ENCODE results near the gene GTF3C2.

The GTF3C2 gene

DNA sequence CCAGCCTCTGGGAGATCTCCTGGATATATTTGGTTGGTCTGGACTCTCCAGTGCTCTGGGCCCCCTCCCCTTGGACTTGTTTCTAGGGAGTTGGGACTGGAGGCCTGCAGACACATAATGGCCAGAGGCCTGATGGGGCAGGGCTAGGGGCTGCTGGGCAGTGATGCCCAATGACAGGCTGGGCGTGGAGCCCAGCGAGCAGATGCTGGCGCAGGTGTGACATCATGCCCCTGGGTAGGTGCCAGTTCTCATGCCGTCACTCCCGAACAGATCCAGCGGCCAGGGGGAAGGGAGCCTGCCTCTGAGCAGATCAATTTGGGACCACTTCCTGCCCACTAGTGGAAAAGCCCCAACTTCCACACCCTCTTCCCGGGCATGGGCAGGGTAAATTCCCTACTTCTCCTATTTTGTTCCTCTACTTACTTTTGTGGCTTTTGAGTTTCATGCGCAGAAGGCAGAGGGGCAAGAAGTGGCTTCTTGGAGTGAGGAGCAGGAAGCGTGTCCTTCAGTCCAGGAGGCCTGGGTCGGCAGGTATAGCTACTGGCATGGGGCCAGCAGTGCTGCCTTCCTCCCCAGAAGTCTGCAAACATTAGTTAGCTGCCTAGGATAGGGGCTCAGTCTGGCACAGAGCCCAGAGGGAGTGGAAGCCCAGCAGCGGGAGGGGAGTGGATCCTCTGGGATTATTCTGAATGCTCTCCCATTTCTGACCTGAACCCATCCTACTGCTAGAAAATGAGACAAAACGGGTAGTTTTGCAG, 39.7 kb downstream of the GTF3C2 start:
- no peak overlapping the region for H3K4me3 ChIP-seq (ENCODE audit: low read length)
- TF ChIP-seq ZNF274 (IDR thresholded peaks at IDR 0.05; ENCODE audit: low read depth, low read length) = no peak

DNA sequence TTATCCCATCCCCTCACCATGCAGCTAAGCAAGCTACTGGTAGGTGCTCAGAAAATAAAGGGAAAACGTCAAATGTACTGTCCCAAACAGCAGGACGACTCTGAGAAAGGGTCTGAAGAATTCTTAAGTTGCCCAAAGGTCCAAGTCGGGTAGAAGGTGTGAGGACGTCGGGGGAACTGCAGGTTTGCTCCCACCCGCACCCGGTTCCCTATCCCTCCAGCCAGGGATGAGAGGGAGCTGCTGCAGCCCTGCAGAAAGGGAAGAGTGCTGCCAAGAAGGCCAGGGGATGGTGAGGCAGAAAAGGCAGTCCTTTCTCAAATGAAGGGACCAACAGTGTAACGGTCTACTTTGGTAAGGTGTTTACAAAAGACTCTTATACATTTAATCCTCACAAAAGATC, 41.4 kb downstream of the GTF3C2 start:
- H3K4me3 ChIP-seq (ENCODE audit: low read length) = no peak overlapping the region

DNA sequence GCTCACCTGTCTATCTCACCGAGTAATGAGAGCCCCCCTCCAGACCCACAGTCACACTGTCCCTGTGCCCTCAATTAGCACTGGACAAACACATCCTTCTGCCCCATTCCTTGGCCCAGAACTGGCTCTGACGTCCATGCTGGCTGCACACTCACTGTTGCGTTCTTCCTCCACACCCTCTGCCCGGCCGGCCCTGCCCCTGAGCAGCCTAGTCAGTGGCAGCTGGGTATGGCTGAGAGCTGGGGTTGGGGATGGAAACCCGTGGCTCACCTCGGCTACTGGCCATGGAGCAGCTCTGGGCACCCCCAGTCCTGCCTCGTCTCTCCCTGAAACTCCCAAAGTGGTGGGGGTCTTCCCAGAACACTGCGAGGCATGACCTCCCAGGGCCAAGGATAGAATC, 41.9 kb downstream of the GTF3C2 start:
- H3K4me3 ChIP-seq (ENCODE audit: low read length) = no peak overlapping the region
- no peak for TF ChIP-seq ZNF274 (IDR thresholded peaks at IDR 0.05; ENCODE audit: low read depth, low read length)

More for the DNA sequence above, 41.4 kb downstream of the GTF3C2 start:
- TF ChIP-seq ZNF274 (IDR thresholded peaks at IDR 0.05; ENCODE audit: low read depth, low read length) = no peak

DNA sequence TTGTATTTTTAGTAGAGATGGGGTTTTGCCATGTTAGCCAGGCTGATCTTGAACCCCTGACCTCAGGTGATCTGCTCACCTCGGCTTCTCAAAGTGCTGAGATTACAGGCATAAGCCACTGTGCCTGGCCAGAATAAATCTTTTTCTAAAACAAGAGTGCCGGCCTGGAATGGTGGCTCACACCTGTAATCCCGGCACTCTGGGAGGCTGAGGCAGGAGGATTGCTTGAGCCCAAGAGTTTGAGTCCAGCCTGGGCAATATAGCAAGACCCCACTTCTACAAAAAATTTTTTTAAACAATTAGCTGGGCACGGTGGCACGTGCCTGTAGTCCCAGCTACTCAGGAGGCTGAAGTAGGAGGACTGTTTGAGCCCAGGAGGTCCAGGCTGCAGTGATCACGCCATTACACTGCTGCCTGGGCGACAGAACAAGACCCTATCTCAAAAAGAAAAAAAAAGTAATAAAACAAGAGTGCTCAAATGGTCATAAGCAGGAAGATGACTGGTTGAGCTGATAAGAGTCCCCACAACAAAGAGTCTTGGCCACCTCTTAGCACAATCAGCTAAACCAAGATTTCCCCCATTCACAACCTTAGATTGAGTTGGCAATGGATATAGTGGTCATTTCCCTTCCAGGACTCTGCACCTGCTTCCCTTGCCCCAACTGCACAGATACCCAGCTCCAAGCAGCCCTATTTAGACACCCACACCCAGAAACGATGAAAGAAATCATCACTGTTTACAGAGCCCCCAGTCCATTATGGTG, 42.5 kb downstream of the GTF3C2 start:
- no peak for TF ChIP-seq ZNF274 (IDR thresholded peaks at IDR 0.05; ENCODE audit: low read depth, low read length)
- H3K4me3 ChIP-seq (ENCODE audit: low read length) = no peak overlapping the region

DNA sequence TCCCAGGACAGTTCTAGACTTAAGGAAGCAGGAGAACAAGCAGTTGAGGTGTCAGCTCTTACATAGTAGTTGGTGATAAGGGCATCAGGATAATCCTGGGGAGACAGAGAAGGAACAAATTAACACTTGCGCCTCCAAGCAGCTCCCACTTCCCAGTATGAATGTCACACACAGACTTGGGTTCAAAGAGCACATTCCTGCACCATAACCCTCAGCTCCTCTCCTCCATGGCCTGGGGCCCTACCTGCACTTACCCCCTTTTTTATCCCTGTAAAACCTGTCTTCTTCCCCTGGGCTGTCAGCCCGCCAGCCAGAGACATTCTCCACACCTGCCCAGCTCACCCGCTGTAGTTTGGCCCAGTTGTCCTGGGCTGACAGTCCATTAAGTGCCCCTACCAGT, 44.4 kb downstream of the GTF3C2 start:
- no peak for TF ChIP-seq ZNF274 (IDR thresholded peaks at IDR 0.05; ENCODE audit: low read depth, low read length)
- no peak overlapping the region for H3K4me3 ChIP-seq (ENCODE audit: low read length)

DNA sequence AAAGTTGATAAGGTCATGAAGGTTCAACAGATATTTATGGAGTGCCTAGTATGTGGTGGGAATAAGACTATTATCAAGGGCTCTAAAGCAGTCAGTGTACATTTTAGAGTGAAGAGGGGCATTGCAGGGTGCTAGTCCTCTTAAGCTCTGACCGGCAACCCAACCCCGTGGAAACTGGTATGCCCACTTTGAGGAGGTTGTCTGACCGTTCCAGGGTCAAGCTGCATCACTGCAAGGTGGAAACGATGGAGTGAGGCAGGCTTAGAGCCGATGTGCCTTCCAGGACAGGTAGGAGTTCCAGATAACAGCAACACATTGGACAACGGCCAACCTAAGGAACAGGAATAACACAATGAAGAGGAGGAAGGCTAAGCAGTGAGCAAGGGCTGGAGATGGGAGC, 46.9 kb downstream of the GTF3C2 start:
- TF ChIP-seq ZNF274 (IDR thresholded peaks at IDR 0.05; ENCODE audit: low read depth, low read length) = no peak

DNA sequence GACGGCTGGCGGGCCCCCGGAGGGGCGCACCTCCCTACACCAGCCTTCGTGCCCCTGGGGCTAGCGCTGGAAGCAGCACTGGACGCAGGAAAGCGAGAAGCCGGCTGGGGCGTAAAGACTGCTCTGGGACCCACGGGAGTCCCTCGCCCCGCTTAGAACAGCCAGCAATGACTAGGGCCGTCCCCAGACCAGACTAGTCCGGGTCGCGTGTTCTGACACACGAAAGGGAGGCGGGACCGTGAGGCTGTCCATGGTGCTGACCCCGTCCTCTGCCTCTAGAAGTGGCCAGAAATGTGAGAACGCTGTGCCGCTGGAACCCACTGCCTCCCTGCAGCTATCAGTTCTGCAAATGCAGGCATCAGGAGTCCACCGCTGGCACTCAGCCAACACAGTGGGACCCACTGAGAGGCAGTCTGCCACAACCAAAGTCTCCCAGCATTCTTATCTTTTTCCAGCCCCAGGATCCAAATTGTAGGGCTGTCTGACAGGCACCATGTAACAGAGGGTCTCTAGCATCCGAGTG, 48.1 kb downstream of the GTF3C2 start, which contains the start of gene UCN:
TSS of gene UCN (minus strand) at position 87 of the 523 bp plus-strand sequence. CDS start 550 bp downstream, outside the sequence.
- H3K4me3 ChIP-seq (ENCODE audit: low read length) = no peak within 1 kb of the TSS
- no peak for TF ChIP-seq ZNF274 (IDR thresholded peaks at IDR 0.05; ENCODE audit: low read depth, low read length)

More for the DNA sequence above, 46.9 kb downstream of the GTF3C2 start:
- H3K4me3 ChIP-seq (ENCODE audit: low read length) = no peak overlapping the region

DNA sequence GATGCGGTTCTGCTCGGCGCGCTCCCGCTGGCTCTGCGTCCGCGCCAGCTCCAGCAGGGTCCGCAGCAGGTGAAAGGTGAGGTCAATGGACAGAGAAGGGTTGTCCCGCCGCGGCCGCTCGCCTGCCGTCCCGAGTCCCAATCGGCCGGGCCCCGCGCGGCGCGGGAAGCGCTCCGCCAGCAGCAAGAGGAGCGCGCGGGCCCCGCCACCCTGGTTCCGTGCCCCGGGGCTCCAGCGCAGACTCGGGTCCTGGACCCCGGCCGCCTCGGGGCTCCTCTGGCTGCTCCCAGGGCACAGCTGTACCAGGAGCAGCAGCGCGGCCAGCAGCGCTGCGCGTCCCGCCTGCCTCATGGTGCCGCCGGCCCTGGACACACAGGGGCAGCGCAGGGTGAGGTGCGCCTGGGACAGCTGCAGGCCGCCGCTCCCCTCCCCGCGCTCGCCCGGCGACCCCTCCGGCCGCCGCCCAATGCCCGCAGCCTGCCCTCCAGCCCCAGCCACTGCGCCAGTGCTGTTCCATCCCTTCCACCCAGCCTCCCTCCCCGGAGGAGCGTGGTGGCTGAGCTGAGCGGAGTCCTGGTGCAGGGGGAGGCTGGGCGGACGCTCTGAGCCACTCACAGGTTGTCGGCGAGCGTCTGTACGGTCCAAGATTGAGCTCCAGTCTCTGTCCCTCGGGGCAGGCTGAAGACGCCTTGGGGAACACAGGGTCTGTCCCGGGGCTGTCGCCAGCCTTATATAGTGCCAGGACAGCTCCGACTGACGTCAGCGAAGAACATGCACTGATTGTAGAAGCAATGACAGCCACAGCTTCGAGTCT, 48.8 kb downstream of the GTF3C2 start:
- no peak for TF ChIP-seq ZNF274 (IDR thresholded peaks at IDR 0.05; ENCODE audit: low read depth, low read length)
- H3K4me3 ChIP-seq (ENCODE audit: low read length) = no peak overlapping the region

DNA sequence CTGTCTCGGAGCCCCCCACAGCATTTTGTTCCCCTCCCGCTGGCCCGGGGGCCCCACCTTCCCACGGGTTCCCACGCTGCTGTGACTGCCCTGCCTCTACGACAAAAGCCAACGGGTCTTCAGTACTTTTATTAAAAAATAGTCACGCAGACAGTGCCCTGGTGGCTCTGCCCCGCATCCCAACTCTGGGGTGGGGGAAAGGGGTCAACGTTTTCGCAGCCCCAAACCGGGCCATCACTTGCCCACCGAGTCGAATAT, 49.3 kb downstream of the GTF3C2 start:
- TF ChIP-seq ZNF274 (IDR thresholded peaks at IDR 0.05; ENCODE audit: low read depth, low read length) = no peak
- H3K4me3 ChIP-seq (ENCODE audit: low read length) = no peak overlapping the region

DNA sequence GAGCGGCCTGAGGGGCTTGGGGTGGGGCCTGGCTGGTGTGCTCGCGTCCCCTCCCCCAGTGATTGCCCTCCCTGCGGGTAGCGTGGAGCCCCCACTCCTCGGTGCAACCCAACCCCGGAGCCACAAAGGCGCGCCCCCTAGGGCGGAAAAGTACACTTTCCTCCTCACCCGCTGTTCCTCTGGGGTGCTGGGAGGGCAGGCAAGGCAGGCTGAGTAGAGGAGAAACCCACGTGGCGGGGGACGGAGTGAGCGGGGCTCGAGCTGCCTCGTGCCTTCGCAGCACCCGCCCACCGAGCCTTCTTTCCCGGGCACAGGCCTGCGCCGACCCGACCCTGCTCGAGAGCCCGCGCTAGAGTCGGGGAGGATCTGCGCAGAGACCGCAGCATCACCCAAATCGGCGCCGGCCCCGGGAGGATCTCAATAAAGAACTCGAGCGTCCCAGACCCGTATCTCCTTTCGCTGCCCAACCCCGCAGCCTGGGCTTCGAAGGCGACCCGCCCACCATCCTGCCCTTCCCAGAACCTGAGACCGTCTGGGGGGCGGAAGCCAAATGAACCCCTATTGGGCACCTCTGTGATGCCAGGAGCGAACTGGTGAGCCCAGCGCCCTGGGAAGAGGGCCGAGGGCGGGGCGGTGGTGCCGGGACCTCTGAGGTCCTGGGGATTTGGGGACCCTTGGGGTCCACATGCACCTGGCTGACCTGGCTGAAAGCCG, 49.8 kb downstream of the GTF3C2 start:
- no peak overlapping the region for H3K4me3 ChIP-seq (ENCODE audit: low read length)
- no peak for TF ChIP-seq ZNF274 (IDR thresholded peaks at IDR 0.05; ENCODE audit: low read depth, low read length)

DNA sequence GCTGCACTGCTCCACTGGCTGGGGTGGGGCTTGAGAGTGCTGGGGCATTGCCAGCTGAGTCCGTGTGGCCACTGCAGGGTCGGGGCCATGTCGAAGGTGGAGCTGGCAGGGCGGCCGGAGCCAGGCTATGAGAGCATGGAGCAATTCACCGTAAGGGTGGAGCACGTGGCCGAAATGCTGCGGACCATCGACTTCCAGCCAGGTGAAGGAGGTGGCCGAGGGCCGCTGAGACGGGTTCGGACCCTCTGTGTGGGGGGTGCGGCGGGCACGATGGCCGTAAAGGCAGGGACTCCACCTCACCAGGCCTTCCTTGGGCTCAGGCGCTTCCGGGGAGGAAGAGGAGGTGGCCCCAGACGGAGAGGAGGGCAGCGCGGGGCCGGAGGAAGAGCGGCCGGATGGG, 50.4 kb downstream of the GTF3C2 start:
- H3K4me3 ChIP-seq (ENCODE audit: low read length) = no peak overlapping the region
- TF ChIP-seq ZNF274 (IDR thresholded peaks at IDR 0.05; ENCODE audit: low read depth, low read length) = no peak

DNA sequence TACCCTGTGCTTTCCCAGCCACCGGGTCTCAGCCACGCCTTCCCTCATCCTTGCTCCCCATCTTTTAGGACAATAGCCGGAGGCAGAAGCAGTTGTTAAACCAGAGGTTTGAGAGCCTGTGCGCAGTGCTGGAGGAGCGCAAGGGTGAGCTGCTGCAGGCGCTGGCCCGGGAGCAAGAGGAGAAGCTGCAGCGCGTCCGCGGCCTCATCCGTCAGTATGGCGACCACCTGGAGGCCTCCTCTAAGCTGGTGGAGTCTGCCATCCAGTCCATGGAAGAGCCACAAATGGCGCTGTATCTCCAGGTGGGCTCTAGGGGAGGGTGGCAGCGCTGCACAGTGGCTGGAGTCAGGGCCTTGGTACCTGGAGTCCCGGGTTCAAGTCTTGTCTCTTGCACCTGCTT, 51.0 kb downstream of the GTF3C2 start:
- no peak overlapping the region for H3K4me3 ChIP-seq (ENCODE audit: low read length)

DNA sequence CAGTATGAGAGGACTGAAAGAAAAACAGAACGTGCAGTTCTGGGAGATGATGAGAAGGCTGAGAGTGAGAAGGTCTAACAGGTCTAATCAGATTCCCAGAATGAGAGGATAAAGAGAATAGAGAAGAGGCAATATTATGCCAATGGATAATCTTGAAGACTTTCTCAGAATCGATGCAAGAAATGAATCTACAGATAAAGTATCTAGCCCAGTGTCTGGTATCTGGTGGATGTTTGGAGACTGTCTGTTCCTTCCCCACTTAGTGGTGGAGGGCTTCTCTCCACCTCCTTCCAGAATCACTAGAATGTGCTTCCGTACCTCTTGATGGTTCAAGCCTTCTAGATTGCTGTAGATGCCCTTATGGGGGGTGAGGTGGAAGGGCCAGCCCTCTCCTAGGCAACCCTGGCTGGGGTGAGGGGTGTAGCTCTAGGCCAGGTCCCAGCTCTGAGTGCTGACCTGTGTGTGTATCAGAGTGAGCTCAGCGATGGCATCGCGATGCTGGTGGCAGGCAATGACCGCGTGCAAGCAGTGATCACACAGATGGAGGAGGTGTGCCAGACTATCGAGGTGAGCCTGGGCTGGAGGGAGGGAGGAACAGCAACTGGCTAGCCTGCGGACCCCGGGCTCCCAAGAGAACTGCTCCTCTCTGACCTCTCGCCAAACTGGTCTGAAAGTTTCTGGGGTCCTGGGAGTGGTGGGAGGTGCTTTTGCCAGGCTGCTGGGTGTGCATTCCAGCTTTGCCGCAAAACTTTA, 51.9 kb downstream of the GTF3C2 start:
- TF ChIP-seq ZNF274 (IDR thresholded peaks at IDR 0.05; ENCODE audit: low read depth, low read length) = no peak
- no peak overlapping the region for H3K4me3 ChIP-seq (ENCODE audit: low read length)

More for the DNA sequence above, 51.0 kb downstream of the GTF3C2 start:
- TF ChIP-seq ZNF274 (IDR thresholded peaks at IDR 0.05; ENCODE audit: low read depth, low read length) = no peak
